Karpas-422 (cell line): ENCODE measurements around the gene NPIPA2. TPM values are rescaled to one million over a fixed set of nuclear protein-coding genes. Genes with fewer than 3 reads are reported as not detected.
"Not testable (repeated sequence)": the region's sequence is repeated elsewhere in the genome, so short reads cannot be mapped to it uniquely, and the experiment has no call there.

ENCODE experiments used
- DNase-seq: peaks from one replicate; pipeline ENCODE4 v3.0.0-alpha.2; 2015
- H2AFZ ChIP-seq: fragments of 200-600 bp; sonication (generic); 2 replicates; pipeline ENCODE4 v1.6.1; 2014; ENCODE audit warnings: antibody characterized with exemption, low read length, mixed read lengths
- H3K27ac ChIP-seq: fragments of 200-600 bp; sonication (generic); 2 replicates; pipeline ENCODE4 v1.5.1; 2014; ENCODE audit warnings: mild to moderate bottlenecking, low read length, moderate library complexity
- H3K27me3 ChIP-seq: fragments of 200-600 bp; sonication (generic); 2 replicates; pipeline ENCODE4 v1.6.1; 2014; ENCODE audit warnings: low read length, mixed read lengths
- H3K36me3 ChIP-seq: fragments of 200-600 bp; sonication (generic); 2 replicates; pipeline ENCODE4 v1.6.1; 2014; ENCODE audit warnings: low read length, mixed read lengths; ENCODE audit not compliant: insufficient read depth
- H3K4me1 ChIP-seq: fragments of 200-600 bp; sonication (generic); 2 replicates; pipeline ENCODE4 v1.6.1; 2014; ENCODE audit warnings: mild to moderate bottlenecking, low read length, mixed read lengths
- H3K4me2 ChIP-seq: fragments of 200-600 bp; sonication (generic); 2 replicates; pipeline ENCODE4 v1.6.1; 2014; ENCODE audit warnings: low read length, low read depth, mild to moderate bottlenecking; ENCODE audit not compliant: poor library complexity, severe bottlenecking
- H3K4me3 ChIP-seq: fragments of 200-600 bp; sonication (generic); 2 replicates; pipeline ENCODE4 v1.5.1; 2014; ENCODE audit warnings: mild to moderate bottlenecking, antibody characterized with exemption, low read length, mixed read lengths
- H3K79me2 ChIP-seq: fragments of 200-600 bp; sonication (generic); 2 replicates; pipeline ENCODE4 v1.6.1; 2014; ENCODE audit warnings: mild to moderate bottlenecking, low read length, mixed read lengths
- H3K9ac ChIP-seq: fragments of 200-600 bp; sonication (generic); 2 replicates; pipeline ENCODE4 v1.6.0; 2014; ENCODE audit warnings: low read length
- H3K9me2 ChIP-seq: fragments of 200-600 bp; sonication (generic), shearing (Covaris generic); replicated peaks from 2 replicates; pipeline ENCODE4 v1.6.0; 2014; ENCODE audit warnings: mild to moderate bottlenecking, low read length, moderate library complexity; ENCODE audit not compliant: insufficient read depth
- H3K9me3 ChIP-seq: fragments of 300-700, 200-600 bp; sonication (generic); 2 replicates; pipeline ENCODE4 v1.6.1; 2014; ENCODE audit warnings: low read length, mixed read lengths
- H4K20me1 ChIP-seq: fragments of 200-600 bp; sonication (generic); 2 replicates; pipeline ENCODE4 v1.6.1; 2014; ENCODE audit warnings: mild to moderate bottlenecking, antibody characterized with exemption, low read length, low read depth; ENCODE audit not compliant: insufficient read depth
- total RNA-seq: library from RNA; depleted of rRNA; stranded (reverse); fragments of >200 nt; shearing (Covaris generic); gene quantifications from 2 replicates; pipeline ENCODE4 v1.2.3, GENCODE V29; 2014; ENCODE audit warnings: low replicate concordance; rRNA removed

NPIPA2 gene
- total RNA-seq, 1 experiment from 2014 or later: not detected

DNA sequence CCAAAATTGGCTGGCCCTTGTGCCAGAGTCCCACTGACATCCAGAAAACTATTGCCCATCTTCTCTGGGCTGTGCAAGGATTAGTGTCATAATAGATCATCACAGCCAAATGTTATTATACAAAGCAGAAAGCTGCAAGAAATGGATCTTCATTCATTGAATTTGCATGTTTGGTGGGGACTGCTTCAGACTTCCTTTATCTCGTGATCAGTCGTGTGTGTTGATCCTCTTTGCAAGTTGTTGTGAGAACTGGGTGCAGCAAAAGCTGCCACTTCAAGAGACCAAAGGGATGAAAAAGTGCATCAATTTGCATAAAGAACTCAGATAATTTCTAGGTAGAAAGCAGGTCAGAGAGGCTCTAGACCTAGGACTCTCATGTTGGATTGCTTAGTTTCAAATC lies 61.2 kb downstream of the NPIPA2 start:
- H3K4me1 ChIP-seq, H3K27me3 ChIP-seq, H2AFZ ChIP-seq, H3K4me2 ChIP-seq, H3K79me2 ChIP-seq, DNase-seq, H3K36me3 ChIP-seq, H3K4me3 ChIP-seq, H4K20me1 ChIP-seq, H3K9me3 ChIP-seq, H3K9ac ChIP-seq, H3K9me2 ChIP-seq, H3K27ac ChIP-seq: not testable (repeated sequence)

DNA sequence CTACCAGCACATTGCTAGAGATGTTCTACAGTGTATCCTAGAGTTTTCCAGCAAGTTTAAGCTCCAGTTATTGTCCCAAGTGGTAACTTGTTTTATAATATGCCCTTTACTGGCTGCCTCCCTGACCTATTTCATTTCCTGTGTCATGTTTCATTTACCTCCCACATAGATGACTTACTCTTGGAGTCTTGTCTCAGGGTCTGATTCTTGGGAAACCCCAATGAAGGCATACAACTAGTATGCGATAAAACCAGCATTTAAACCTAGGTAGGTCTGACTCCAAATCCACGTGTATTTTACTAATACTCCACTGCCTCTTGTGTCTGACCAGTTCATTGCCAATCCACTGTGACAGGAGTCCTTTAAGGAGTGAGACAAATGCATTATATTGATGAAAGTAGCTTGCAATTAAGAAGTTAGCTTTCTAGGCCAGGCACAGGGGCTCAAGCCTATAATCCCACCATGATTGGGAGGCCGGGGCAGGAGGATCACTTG lies 64.9 kb downstream of the NPIPA2 start:
- not testable (repeated sequence) for H3K79me2 ChIP-seq, H3K27me3 ChIP-seq, H3K9ac ChIP-seq, H3K4me3 ChIP-seq, H3K9me3 ChIP-seq, H3K4me1 ChIP-seq, H3K9me2 ChIP-seq, H3K27ac ChIP-seq, H2AFZ ChIP-seq, H4K20me1 ChIP-seq, H3K4me2 ChIP-seq, H3K36me3 ChIP-seq
- DNase-seq: peak; percentile 21

DNA sequence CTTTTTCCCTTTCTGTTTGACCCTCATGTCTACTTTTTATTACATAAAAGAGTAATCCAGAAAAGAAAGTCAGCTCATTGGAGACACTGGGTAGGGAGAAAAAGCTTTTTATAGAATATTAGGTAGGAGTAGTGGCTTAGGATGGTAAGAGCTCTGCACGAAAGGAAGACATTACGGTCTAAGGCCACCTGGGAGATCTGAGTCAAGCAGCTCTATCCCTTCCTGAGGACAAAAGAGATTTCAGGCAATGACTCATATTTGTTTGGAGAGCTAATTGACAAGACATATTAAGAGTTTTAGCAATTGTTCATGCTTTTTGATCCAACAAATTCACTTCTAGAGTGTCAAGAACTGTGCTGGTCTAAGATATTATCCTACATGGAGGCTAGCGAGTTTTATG lies 71.6 kb downstream of the NPIPA2 start:
- H3K4me2 ChIP-seq, H2AFZ ChIP-seq, H3K4me1 ChIP-seq, H3K4me3 ChIP-seq, H3K9ac ChIP-seq, H3K27me3 ChIP-seq, DNase-seq, H3K9me3 ChIP-seq, H3K36me3 ChIP-seq, H3K79me2 ChIP-seq, H4K20me1 ChIP-seq, H3K27ac ChIP-seq, H3K9me2 ChIP-seq: not testable (repeated sequence)

Other genes starting within 250 kb of the NPIPA2 start
- gene PARN, start 112.3 kb upstream of the NPIPA2 start, total RNA-seq: 51.1 and 90.9 TPM in 2 replicates
- 45.5 and 55.8 TPM in 2 replicates for gene BFAR, start 109.6 kb upstream of the NPIPA2 start, total RNA-seq
- gene PLA2G10, start 48.2 kb upstream of the NPIPA2 start, total RNA-seq: not detected in 2 replicates
- gene NPIPA3, start 39.1 kb upstream of the NPIPA2 start, total RNA-seq: not detected in 2 replicates
- gene NOMO1, start 91.2 kb downstream of the NPIPA2 start, total RNA-seq: 45.3 and 48.8 TPM in 2 replicates
- 44.0 and 74.1 TPM in 2 replicates for gene NPIPA1, start 194.9 kb downstream of the NPIPA2 start, total RNA-seq
- 58.4 and 77.6 TPM in 2 replicates for gene PDXDC1, start 232.5 kb downstream of the NPIPA2 start, total RNA-seq